Ascending aorta (tissue), 2 donors: Measurements from ENCODE around the gene FBXO17. TPM values are rescaled to one million over a fixed set of nuclear protein-coding genes. Genes with fewer than 3 reads are reported as not detected.

ENCODE experiments used
- DNase-seq, 2 donors: peaks; one replicate each; pipeline ENCODE4 v3.0.0-alpha.2; 2019; ENCODE audit warnings: low spot score in 2 of 2
- H3K27ac ChIP-seq, 2 donors: fragments of 200-600 bp; sonication (generic); one replicate each; pipeline ENCODE4 v1.5.1; 2016 to 2017; ENCODE audit warnings: mild to moderate bottlenecking in 1 of 2
- H3K27me3 ChIP-seq: fragments of 200-600 bp; sonication (generic); one replicate; pipeline ENCODE4 v1.5.1; 2017
- H3K36me3 ChIP-seq, 2 donors: fragments of 200-600 bp; sonication (generic); one replicate each; pipeline ENCODE4 v1.5.1; 2016
- H3K4me1 ChIP-seq, 2 donors: fragments of 200-600 bp; sonication (generic); one replicate each; pipeline ENCODE4 v1.5.1; 2016 to 2017; ENCODE audit warnings: mild to moderate bottlenecking in 1 of 2
- H3K4me3 ChIP-seq, 2 donors: fragments of 200-600 bp; sonication (generic); one replicate each; pipeline ENCODE4 v1.5.1; 2016 to 2017; ENCODE audit warnings: mild to moderate bottlenecking in 1 of 2
- H3K9me3 ChIP-seq, 2 donors: fragments of 200-600 bp; sonication (generic); one replicate each; pipeline ENCODE4 v1.5.1; 2016
- CTCF ChIP-seq, 3 experiments: fragments of 200-600 bp in 2 of 3; fragments of 450-650 bp in 1 of 3; sonication (generic) in 2 of 3; IDR thresholded peaks; one replicate each; pipeline ENCODE4 v1.5.1; 2016 to 2019; ENCODE audit warnings: antibody characterized with exemption in 3 of 3, mild to moderate bottlenecking in 1 of 3, moderate library complexity in 1 of 3
- intact Hi-C: fragments of 100-400 bp; cut with DNase I; formaldehyde crosslinking; loops from one replicate; pipeline ENCODE4 v1.15.1; 2023
- total RNA-seq: library from RNA; depleted of rRNA; stranded (reverse); fragments of >200 nt; gene quantifications from one replicate; pipeline ENCODE4 v1.1.0, GENCODE V29; 2016

The FBXO17 gene
- total RNA-seq, 1 donor from 2014 or later: 47.4 TPM

GRCh38 chr19:38907670-38908069, 67.9 kb downstream of the FBXO17 start:
- peaks cover 28 to 36% of the 10 kb centered on the region in 2 donors for H3K36me3 ChIP-seq
- DNase-seq: no peak
- no peak overlapping the region for H3K27ac ChIP-seq
- intact Hi-C loops: no loop called here
- H3K4me3 ChIP-seq: no peak overlapping the region
- no peaks in the 10 kb centered on the region for H3K9me3 ChIP-seq
- no peaks in the 10 kb centered on the region for H3K4me1 ChIP-seq
- H3K27me3 ChIP-seq: no peaks in the 10 kb centered on the region
- no peak for TF ChIP-seq CTCF (IDR thresholded peaks at IDR 0.05)

GRCh38 chr19:38907227-38907626, 68.3 kb downstream of the FBXO17 start:
- no peak for TF ChIP-seq CTCF (IDR thresholded peaks at IDR 0.05)
- Histone ChIP-seq H3K36me3 (peaks cover 28 to 36% of the 10 kb centered on the region in 2 donors), H3K27me3 (no peaks in the 10 kb centered on the region), H3K27ac (no peak overlapping the region), H3K9me3 (no peaks in the 10 kb centered on the region), H3K4me1 (no peaks in the 10 kb centered on the region), H3K4me3 (no peak overlapping the region)
- no peak for DNase-seq
- intact Hi-C loops: no loop called here

- H3K4me3 ChIP-seq: no peak overlapping the region
- intact Hi-C loops: no loop called here
- no peak for TF ChIP-seq CTCF (IDR thresholded peaks at IDR 0.05)
- no peak for DNase-seq
- H3K4me1 ChIP-seq: peaks cover 0 to 9% of the 10 kb centered on the region in 2 donors
- H3K27me3 ChIP-seq: no peaks in the 10 kb centered on the region
- no peak overlapping the region for H3K27ac ChIP-seq
- peaks cover 28 to 36% of the 10 kb centered on the region in 2 donors for H3K36me3 ChIP-seq
- no peaks in the 10 kb centered on the region for H3K9me3 ChIP-seq
These were observed 69.9 kb downstream of the FBXO17 start for GRCh38 chr19:38905620-38906019.

GRCh38 chr19:38904581-38905539, 70.7 kb downstream of the FBXO17 start:
- H3K4me1 ChIP-seq: peaks cover 0 to 12% of the 10 kb centered on the region in 2 donors
- no peak for DNase-seq
- no peak overlapping the region for H3K27ac ChIP-seq
- intact Hi-C loops: loop anchor here (5.0 kb wide), 1 partner anchor 503 kb away; the partner anchor contains the start of gene FAM98C
- H3K9me3 ChIP-seq: no peaks in the 10 kb centered on the region
- no peaks in the 10 kb centered on the region for H3K27me3 ChIP-seq
- TF ChIP-seq CTCF (IDR thresholded peaks at IDR 0.05): no peak
- peaks cover 28 to 36% of the 10 kb centered on the region in 2 donors for H3K36me3 ChIP-seq
- no peak overlapping the region for H3K4me3 ChIP-seq

GRCh38 chr19:38901683-38902082, 73.9 kb downstream of the FBXO17 start:
- intact Hi-C loops: loop anchor here (5.0 kb wide), 1 partner anchor 499 kb away; the partner anchor contains the start of gene FAM98C
- Histone ChIP-seq H3K27me3 (no peaks in the 10 kb centered on the region), H3K27ac (no peak overlapping the region), H3K36me3 (peaks cover 12 to 18% of the 10 kb centered on the region in 2 donors), H3K4me3 (no peak overlapping the region), H3K9me3 (no peaks in the 10 kb centered on the region), H3K4me1 (peaks cover 6 to 20% of the 10 kb centered on the region in 2 donors)
- TF ChIP-seq CTCF (IDR thresholded peaks at IDR 0.05): no peak
- DNase-seq: no peak
